ENCODE results near the gene PRKG1. TPM values are rescaled to one million over a fixed set of nuclear protein-coding genes. Genes with fewer than 3 reads are reported as not detected.
"Not testable (repeated sequence)": the region's sequence is repeated elsewhere in the genome, so short reads cannot be mapped to it uniquely, and the experiment has no call there.

PRKG1 gene
- total and polyA plus RNA-seq, 7 experiments from 2014 or later = 0.19 TPM; not detected in 6

GRCh38 chr10:51321980-51322379 is 247.7 kb downstream of the PRKG1 start:
- Mint-ChIP-seq H3K27ac (no peak overlapping the region), H3K4me3 (no peak overlapping the region), H3K4me1 (no peaks in the 10 kb centered on the region), H3K27me3 (no peaks in the 10 kb centered on the region), H3K9me3 (peaks cover 0 to 5% (median 0%) of the 10 kb centered on the region in 11 donors), H3K36me3 (no peaks in the 10 kb centered on the region)
- Histone ChIP-seq H3K27ac (ENCODE audit: low read depth, low read length) (no peak overlapping the region), H3K4me3 (ENCODE audit: low read length) (no peak overlapping the region), H3K36me3 (ENCODE audit: control insufficient read depth in 2 of 3, insufficient read depth in 3 of 3, low read length in 3 of 3) (no peaks in the 10 kb centered on the region), H3K4me1 (ENCODE audit: control insufficient read depth in 2 of 2, insufficient read depth in 2 of 2, low read length in 2 of 2) (no peaks in the 10 kb centered on the region), H3K27me3 (ENCODE audit: control insufficient read depth in 2 of 2, insufficient read depth in 2 of 2, low read length in 2 of 2) (no peaks in the 10 kb centered on the region), H3K9me3 (ENCODE audit: control insufficient read depth in 2 of 3, low read length in 3 of 3) (no peaks in the 10 kb centered on the region)
- ChIA-PET CTCF (no interaction called here), POLR2A (no interaction called here)
- intact Hi-C loops (cut with micrococcal nuclease) = no loop called here
- DNase-seq (no peak), ATAC-seq (no peak)

GRCh38 chr10:51325649-51326048 is 251.4 kb downstream of the PRKG1 start:
- no peak overlapping the region for H3K4me3 Mint-ChIP-seq
- intact Hi-C loops (cut with micrococcal nuclease) = no loop called here
- ChIA-PET CTCF (no interaction called here), POLR2A (no interaction called here)
- no peaks in the 10 kb centered on the region for H3K36me3 Mint-ChIP-seq
- H3K27ac Mint-ChIP-seq = no peak overlapping the region
- Histone ChIP-seq H3K9me3 (ENCODE audit: control insufficient read depth in 2 of 3, low read length in 3 of 3) (no peaks in the 10 kb centered on the region), H3K27ac (ENCODE audit: low read depth, low read length) (no peak overlapping the region), H3K36me3 (ENCODE audit: control insufficient read depth in 2 of 3, insufficient read depth in 3 of 3, low read length in 3 of 3) (no peaks in the 10 kb centered on the region), H3K4me1 (ENCODE audit: control insufficient read depth in 2 of 2, insufficient read depth in 2 of 2, low read length in 2 of 2) (no peaks in the 10 kb centered on the region), H3K4me3 (ENCODE audit: low read length) (no peak overlapping the region), H3K27me3 (ENCODE audit: control insufficient read depth in 2 of 2, insufficient read depth in 2 of 2, low read length in 2 of 2) (no peaks in the 10 kb centered on the region)
- H3K4me1 Mint-ChIP-seq = no peaks in the 10 kb centered on the region
- no peaks in the 10 kb centered on the region for H3K27me3 Mint-ChIP-seq
- DNase-seq (no peak), ATAC-seq (no peak)
- H3K9me3 Mint-ChIP-seq = peaks cover 0 to 7% (median 0%) of the 10 kb centered on the region in 11 donors

GRCh38 chr10:51326174-51326573 is 251.9 kb downstream of the PRKG1 start:
- Histone ChIP-seq H3K36me3 (ENCODE audit: control insufficient read depth in 2 of 3, insufficient read depth in 3 of 3, low read length in 3 of 3) (no peaks in the 10 kb centered on the region), H3K4me1 (ENCODE audit: control insufficient read depth in 2 of 2, insufficient read depth in 2 of 2, low read length in 2 of 2) (no peaks in the 10 kb centered on the region), H3K9me3 (ENCODE audit: control insufficient read depth in 2 of 3, low read length in 3 of 3) (no peaks in the 10 kb centered on the region), H3K27ac (ENCODE audit: low read depth, low read length) (no peak overlapping the region), H3K27me3 (ENCODE audit: control insufficient read depth in 2 of 2, insufficient read depth in 2 of 2, low read length in 2 of 2) (no peaks in the 10 kb centered on the region), H3K4me3 (ENCODE audit: low read length) (no peak overlapping the region)
- H3K27ac Mint-ChIP-seq = no peak overlapping the region
- intact Hi-C loops (cut with micrococcal nuclease) = no loop called here
- no peaks in the 10 kb centered on the region for H3K4me1 Mint-ChIP-seq
- ATAC-seq (no peak), DNase-seq (no peak)
- H3K4me3 Mint-ChIP-seq = no peak overlapping the region
- ChIA-PET POLR2A (no interaction called here), CTCF (no interaction called here)
- H3K9me3 Mint-ChIP-seq = peaks cover 0 to 8% (median 0%) of the 10 kb centered on the region in 11 donors
- no peaks in the 10 kb centered on the region for H3K36me3 Mint-ChIP-seq
- H3K27me3 Mint-ChIP-seq = no peaks in the 10 kb centered on the region

- Mint-ChIP-seq H3K4me3 (no peak overlapping the region), H3K9me3 (peaks cover 0 to 8% (median 0%) of the 10 kb centered on the region in 11 donors), H3K27me3 (no peaks in the 10 kb centered on the region), H3K4me1 (no peaks in the 10 kb centered on the region), H3K36me3 (no peaks in the 10 kb centered on the region), H3K27ac (no peak overlapping the region)
- Histone ChIP-seq H3K27me3 (ENCODE audit: control insufficient read depth in 2 of 2, insufficient read depth in 2 of 2, low read length in 2 of 2) (no peaks in the 10 kb centered on the region), H3K36me3 (ENCODE audit: control insufficient read depth in 2 of 3, insufficient read depth in 3 of 3, low read length in 3 of 3) (no peaks in the 10 kb centered on the region), H3K9me3 (ENCODE audit: control insufficient read depth in 2 of 3, low read length in 3 of 3) (no peaks in the 10 kb centered on the region), H3K4me1 (ENCODE audit: control insufficient read depth in 2 of 2, insufficient read depth in 2 of 2, low read length in 2 of 2) (no peaks in the 10 kb centered on the region), H3K27ac (ENCODE audit: low read depth, low read length) (no peak overlapping the region), H3K4me3 (ENCODE audit: low read length) (no peak overlapping the region)
- CTCF ChIA-PET = no interaction called here
- intact Hi-C loops (cut with micrococcal nuclease) = no loop called here
- POLR2A ChIA-PET = no interaction called here
- DNase-seq = no peak
- no peak for ATAC-seq
Measured at GRCh38 chr10:51327432-51327831, 253.1 kb downstream of the PRKG1 start.

GRCh38 chr10:51340366-51340765 is 266.1 kb downstream of the PRKG1 start:
- H3K27me3 ChIP-seq (ENCODE audit: control insufficient read depth in 2 of 2, insufficient read depth in 2 of 2, low read length in 2 of 2) = no peaks in the 10 kb centered on the region
- no peak overlapping the region for H3K27ac Mint-ChIP-seq
- DNase-seq = no peak
- H3K9me3 Mint-ChIP-seq = peaks cover 0 to 8% (median 0%) of the 10 kb centered on the region in 11 donors
- no peaks in the 10 kb centered on the region for H3K9me3 ChIP-seq (ENCODE audit: control insufficient read depth in 2 of 3, low read length in 3 of 3)
- H3K36me3 Mint-ChIP-seq = no peaks in the 10 kb centered on the region
- CTCF ChIA-PET = no interaction called here
- peaks cover 0 to 9% (median 0%) of the 10 kb centered on the region in 7 donors for H3K4me1 Mint-ChIP-seq
- no peaks in the 10 kb centered on the region for H3K27me3 Mint-ChIP-seq
- H3K36me3 ChIP-seq (ENCODE audit: control insufficient read depth in 2 of 3, insufficient read depth in 3 of 3, low read length in 3 of 3) = no peaks in the 10 kb centered on the region
- ATAC-seq = no peak
- intact Hi-C loops (cut with micrococcal nuclease) = no loop called here
- H3K4me3 Mint-ChIP-seq = no peak overlapping the region
- H3K4me3 ChIP-seq (ENCODE audit: low read length) = no peak overlapping the region
- H3K4me1 ChIP-seq (ENCODE audit: control insufficient read depth in 2 of 2, insufficient read depth in 2 of 2, low read length in 2 of 2) = peaks cover 0 to 8% of the 10 kb centered on the region in 2 donors
- no peak overlapping the region for H3K27ac ChIP-seq (ENCODE audit: low read depth, low read length)
- POLR2A ChIA-PET = no interaction called here

- POLR2A ChIA-PET = no interaction called here
- Mint-ChIP-seq H3K27ac (no peak overlapping the region), H3K9me3 (peaks cover 0 to 8% (median 0%) of the 10 kb centered on the region in 11 donors), H3K4me1 (peaks cover 0 to 9% (median 0%) of the 10 kb centered on the region in 7 donors), H3K36me3 (no peaks in the 10 kb centered on the region), H3K4me3 (no peak overlapping the region), H3K27me3 (no peaks in the 10 kb centered on the region)
- Histone ChIP-seq H3K4me1 (ENCODE audit: control insufficient read depth in 2 of 2, insufficient read depth in 2 of 2, low read length in 2 of 2) (peaks cover 0 to 8% of the 10 kb centered on the region in 2 donors), H3K27me3 (ENCODE audit: control insufficient read depth in 2 of 2, insufficient read depth in 2 of 2, low read length in 2 of 2) (no peaks in the 10 kb centered on the region), H3K9me3 (ENCODE audit: control insufficient read depth in 2 of 3, low read length in 3 of 3) (no peaks in the 10 kb centered on the region), H3K27ac (ENCODE audit: low read depth, low read length) (no peak overlapping the region), H3K4me3 (ENCODE audit: low read length) (no peak overlapping the region), H3K36me3 (ENCODE audit: control insufficient read depth in 2 of 3, insufficient read depth in 3 of 3, low read length in 3 of 3) (no peaks in the 10 kb centered on the region)
- DNase-seq (no peak), ATAC-seq (no peak)
- CTCF ChIA-PET = no interaction called here
- intact Hi-C loops (cut with micrococcal nuclease) = no loop called here
Measured at GRCh38 chr10:51340845-51341610, 266.7 kb downstream of the PRKG1 start.

GRCh38 chr10:51341745-51342144 is 267.5 kb downstream of the PRKG1 start:
- H3K4me1 ChIP-seq (ENCODE audit: control insufficient read depth in 2 of 2, insufficient read depth in 2 of 2, low read length in 2 of 2); DNase-seq; H3K27me3 ChIP-seq (ENCODE audit: control insufficient read depth in 2 of 2, insufficient read depth in 2 of 2, low read length in 2 of 2); H3K4me3 Mint-ChIP-seq; POLR2A ChIA-PET; H3K9me3 Mint-ChIP-seq; ATAC-seq; H3K36me3 Mint-ChIP-seq; H3K27me3 Mint-ChIP-seq; H3K27ac Mint-ChIP-seq; H3K4me3 ChIP-seq (ENCODE audit: low read length); CTCF ChIA-PET; intact Hi-C loops (cut with micrococcal nuclease); H3K27ac ChIP-seq (ENCODE audit: low read depth, low read length); H3K9me3 ChIP-seq (ENCODE audit: control insufficient read depth in 2 of 3, low read length in 3 of 3); H3K4me1 Mint-ChIP-seq; H3K36me3 ChIP-seq (ENCODE audit: control insufficient read depth in 2 of 3, insufficient read depth in 3 of 3, low read length in 3 of 3): not testable (repeated sequence)

All from naive thymus-derived CD4-positive, alpha-beta T cell (primary cell).